Suprapubic skin (tissue), 4 donors: ENCODE measurements around the gene TTLL7. TPM values are rescaled to one million over a fixed set of nuclear protein-coding genes. Genes with fewer than 3 reads are reported as not detected.

Source experiments
- DNase-seq, 2 donors: peaks; one replicate each; pipeline ENCODE4 v3.0.0-alpha.2; 2019; ENCODE audit warnings: low spot score in 2 of 2
- H3K27ac ChIP-seq: fragments of 200-600 bp; sonication (generic); one replicate; pipeline ENCODE4 v1.5.1; 2019
- H3K27me3 ChIP-seq: fragments of 200-600 bp; sonication (generic); one replicate; pipeline ENCODE4 v1.5.1; 2019
- H3K36me3 ChIP-seq: fragments of 200-600 bp; sonication (generic); one replicate; pipeline ENCODE4 v1.5.1; 2019
- H3K4me1 ChIP-seq: fragments of 200-600 bp; sonication (generic); one replicate; pipeline ENCODE4 v1.5.1; 2019
- H3K4me3 ChIP-seq: fragments of 200-600 bp; sonication (generic); one replicate; pipeline ENCODE4 v1.5.1; 2019; ENCODE audit warnings: mild to moderate bottlenecking
- H3K9me3 ChIP-seq: fragments of 200-600 bp; sonication (generic); one replicate; pipeline ENCODE4 v1.5.1; 2019
- EP300 ChIP-seq: sonication (generic); formaldehyde crosslinking; IDR thresholded peaks from one replicate; pipeline ENCODE4 v1.6.1; 2017; ENCODE audit warnings: antibody characterized with exemption
- POLR2A ChIP-seq, 2 donors: fragments of 450-650 bp; IDR thresholded peaks; one replicate each; pipeline ENCODE4 v1.6.1; 2017; ENCODE audit warnings: antibody characterized with exemption in 2 of 2, mild to moderate bottlenecking in 2 of 2, moderate library complexity in 2 of 2
- POLR2AphosphoS5 ChIP-seq, 3 donors: sonication (generic); formaldehyde crosslinking; IDR thresholded peaks; one replicate each; pipeline ENCODE4 v1.6.1; 2017; ENCODE audit warnings: antibody characterized with exemption in 3 of 3
- WGBS: methylation state at CpG from one replicate; pipeline ENCODE4 v1.1.5; 2018; 5-methylcytosine and 5-hydroxymethylcytosine counted together
- total RNA-seq, 4 donors: library from RNA; depleted of rRNA; stranded (reverse); fragments of >200 nt; gene quantifications; one replicate each; pipeline ENCODE4 v1.1.0, GENCODE V29; 2016
- TF ChIP-seq, protein P1 (sequence below), 2 donors: fragments of 200-600 bp in 1 of 2; fragments of 450-650 bp in 1 of 2; sonication (generic) in 1 of 2; IDR thresholded peaks; one replicate each; pipeline ENCODE4 v1.5.1; 2016 to 2019; ENCODE audit warnings: antibody characterized with exemption in 2 of 2, mild to moderate bottlenecking in 1 of 2, moderate library complexity in 1 of 2

Gene TTLL7
- total RNA-seq, 4 donors from 2014 or later: 1.5 to 3.1 (median 2.3) TPM

- Histone ChIP-seq H3K4me1 (no peaks in the 10 kb centered on the region), H3K27me3 (no peaks in the 10 kb centered on the region), H3K9me3 (no peaks in the 10 kb centered on the region), H3K27ac (no peak overlapping the region), H3K36me3 (no peaks in the 10 kb centered on the region), H3K4me3 (no peak overlapping the region)
- TF ChIP-seq, protein P1, sequence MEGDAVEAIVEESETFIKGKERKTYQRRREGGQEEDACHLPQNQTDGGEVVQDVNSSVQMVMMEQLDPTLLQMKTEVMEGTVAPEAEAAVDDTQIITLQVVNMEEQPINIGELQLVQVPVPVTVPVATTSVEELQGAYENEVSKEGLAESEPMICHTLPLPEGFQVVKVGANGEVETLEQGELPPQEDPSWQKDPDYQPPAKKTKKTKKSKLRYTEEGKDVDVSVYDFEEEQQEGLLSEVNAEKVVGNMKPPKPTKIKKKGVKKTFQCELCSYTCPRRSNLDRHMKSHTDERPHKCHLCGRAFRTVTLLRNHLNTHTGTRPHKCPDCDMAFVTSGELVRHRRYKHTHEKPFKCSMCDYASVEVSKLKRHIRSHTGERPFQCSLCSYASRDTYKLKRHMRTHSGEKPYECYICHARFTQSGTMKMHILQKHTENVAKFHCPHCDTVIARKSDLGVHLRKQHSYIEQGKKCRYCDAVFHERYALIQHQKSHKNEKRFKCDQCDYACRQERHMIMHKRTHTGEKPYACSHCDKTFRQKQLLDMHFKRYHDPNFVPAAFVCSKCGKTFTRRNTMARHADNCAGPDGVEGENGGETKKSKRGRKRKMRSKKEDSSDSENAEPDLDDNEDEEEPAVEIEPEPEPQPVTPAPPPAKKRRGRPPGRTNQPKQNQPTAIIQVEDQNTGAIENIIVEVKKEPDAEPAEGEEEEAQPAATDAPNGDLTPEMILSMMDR (IDR thresholded peaks at IDR 0.05): no peak
- TF ChIP-seq POLR2AphosphoS5 (IDR thresholded peaks at IDR 0.05) (no peak), POLR2A (IDR thresholded peaks at IDR 0.05) (no peak), EP300 (no peak)
- no peak for DNase-seq
These were observed 115.0 kb downstream of the TTLL7 start for GRCh38 chr1:83883979-83884378.

GRCh38 chr1:83882906-83883305, 116.0 kb downstream of the TTLL7 start:
- Histone ChIP-seq H3K36me3 (no peaks in the 10 kb centered on the region), H3K9me3 (no peaks in the 10 kb centered on the region), H3K27me3 (no peaks in the 10 kb centered on the region), H3K4me3 (no peak overlapping the region), H3K4me1 (no peaks in the 10 kb centered on the region), H3K27ac (no peak overlapping the region)
- no peak for DNase-seq
- no peak for TF ChIP-seq POLR2AphosphoS5 (IDR thresholded peaks at IDR 0.05)
- WGBS: 18% methylated on average over 2 of the region's 2 CpGs

GRCh38 chr1:83872515-83872914, 126.4 kb downstream of the TTLL7 start:
- Histone ChIP-seq H3K27me3 (no peaks in the 10 kb centered on the region), H3K9me3 (no peaks in the 10 kb centered on the region), H3K4me3 (no peak overlapping the region), H3K4me1 (no peaks in the 10 kb centered on the region), H3K36me3 (no peaks in the 10 kb centered on the region), H3K27ac (no peak overlapping the region)
- DNase-seq: no peak
- WGBS: 79% methylated on average over 2 of the region's 2 CpGs
- TF ChIP-seq, protein P1 (IDR thresholded peaks at IDR 0.05): no peak
- TF ChIP-seq POLR2A (IDR thresholded peaks at IDR 0.05): no peak

DNA sequence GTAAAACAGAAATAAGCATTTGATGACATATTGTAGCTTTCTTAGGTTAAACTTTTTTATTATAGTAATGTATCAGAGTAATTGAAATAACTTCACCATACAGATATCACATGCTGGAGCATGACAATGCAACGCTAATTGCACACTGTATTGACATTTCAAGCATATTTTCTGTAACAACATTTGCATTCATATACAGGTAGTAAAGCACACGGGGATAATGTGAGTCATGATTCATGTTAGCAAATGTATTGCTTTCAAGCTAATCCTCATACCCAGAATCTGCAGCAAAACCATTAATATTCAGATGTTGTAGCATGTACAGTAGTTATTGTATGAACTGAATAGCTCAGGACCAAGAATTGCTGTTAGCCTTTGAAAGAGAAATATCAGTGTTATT, 133.9 kb downstream of the TTLL7 start:
- H3K36me3 ChIP-seq: no peaks in the 10 kb centered on the region
- H3K27me3 ChIP-seq: no peaks in the 10 kb centered on the region
- H3K4me3 ChIP-seq: no peak overlapping the region
- no peaks in the 10 kb centered on the region for H3K9me3 ChIP-seq
- no peak for DNase-seq
- 75% methylated on average over 2 of the region's 2 CpGs for WGBS
- H3K4me1 ChIP-seq: peaks cover 3% of the 10 kb centered on the region
- TF ChIP-seq, protein P1 (IDR thresholded peaks at IDR 0.05): no peak
- no peak for TF ChIP-seq EP300
- no peak overlapping the region for H3K27ac ChIP-seq

DNA sequence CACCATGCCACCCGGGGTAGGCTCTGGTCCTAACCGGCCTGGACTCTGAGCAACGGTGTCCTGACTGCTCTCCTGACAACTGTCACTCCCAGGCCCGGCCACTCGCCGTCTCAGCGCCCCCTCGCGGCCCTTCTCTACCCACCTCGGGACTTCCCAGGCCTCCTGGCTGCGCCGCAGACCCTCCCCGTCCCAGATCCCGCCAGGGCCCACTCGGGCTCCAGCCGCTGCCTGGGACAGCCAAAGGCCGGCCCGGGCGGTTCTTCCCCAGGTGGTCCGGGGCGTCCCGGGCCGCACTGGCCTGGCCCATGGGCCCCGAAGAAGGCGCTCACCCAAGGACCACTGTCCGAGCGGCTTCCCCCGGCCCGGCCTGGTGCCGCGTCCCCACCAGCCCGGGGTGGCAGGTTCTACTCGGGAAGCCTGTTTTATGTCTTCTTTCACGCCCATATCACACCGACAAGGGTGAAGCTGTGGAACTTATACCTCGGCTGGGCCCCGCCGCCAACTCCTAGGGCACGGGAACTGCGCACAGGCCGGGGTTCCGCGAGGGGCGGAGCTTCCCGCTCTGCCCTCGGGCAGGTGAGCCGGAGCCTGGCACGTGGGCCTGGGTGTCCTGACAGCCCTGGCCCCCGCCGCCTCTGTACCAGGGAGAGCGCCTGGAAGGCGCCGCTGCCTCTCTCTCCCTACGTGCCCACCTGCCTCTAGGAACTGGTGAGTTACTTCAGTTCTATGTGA, 138.3 kb downstream of the TTLL7 start:
- no peaks in the 10 kb centered on the region for H3K27me3 ChIP-seq
- peak; percentile 73 to 84 for DNase-seq
- H3K4me3 ChIP-seq: peak overlapping the region; percentile 63
- H3K27ac ChIP-seq: peak overlapping the region; percentile 71
- no peaks in the 10 kb centered on the region for H3K36me3 ChIP-seq
- no peaks in the 10 kb centered on the region for H3K9me3 ChIP-seq
- TF ChIP-seq POLR2A (IDR thresholded peaks at IDR 0.05) (no peak), POLR2AphosphoS5 (IDR thresholded peaks at IDR 0.05) (no peak), EP300 (no peak)
- TF ChIP-seq, protein P1 (IDR thresholded peaks at IDR 0.05): peak; percentile 24 to 65
- 25% methylated on average over 20 of the region's 54 CpGs for WGBS
- H3K4me1 ChIP-seq: peaks cover 15% of the 10 kb centered on the region

- TF ChIP-seq, protein P1 (IDR thresholded peaks at IDR 0.05): no peak
- no peak for TF ChIP-seq EP300
- no peak for TF ChIP-seq POLR2A (IDR thresholded peaks at IDR 0.05)
- TF ChIP-seq POLR2AphosphoS5 (IDR thresholded peaks at IDR 0.05): no peak
- Histone ChIP-seq H3K9me3 (no peaks in the 10 kb centered on the region), H3K27ac (no peak overlapping the region), H3K4me1 (peaks cover 15% of the 10 kb centered on the region), H3K4me3 (no peak overlapping the region), H3K27me3 (no peaks in the 10 kb centered on the region), H3K36me3 (no peaks in the 10 kb centered on the region)
- no peak for DNase-seq
- WGBS: 52% methylated on average over 2 of the region's 2 CpGs
These were observed 141.2 kb downstream of the TTLL7 start for GRCh38 chr1:83857716-83858115.
